Colon (tissue), 2 donors: ENCODE measurements around the gene RPL27A.

Experiments
- FAIRE-seq: peaks from 2 replicates; lab custom pipeline; 2012; peaks lifted over from hg19 to GRCh38; lab: Jason Lieb, UNC
- donor health status: control.
- donor health status: control.

RPL27A gene

DNA sequence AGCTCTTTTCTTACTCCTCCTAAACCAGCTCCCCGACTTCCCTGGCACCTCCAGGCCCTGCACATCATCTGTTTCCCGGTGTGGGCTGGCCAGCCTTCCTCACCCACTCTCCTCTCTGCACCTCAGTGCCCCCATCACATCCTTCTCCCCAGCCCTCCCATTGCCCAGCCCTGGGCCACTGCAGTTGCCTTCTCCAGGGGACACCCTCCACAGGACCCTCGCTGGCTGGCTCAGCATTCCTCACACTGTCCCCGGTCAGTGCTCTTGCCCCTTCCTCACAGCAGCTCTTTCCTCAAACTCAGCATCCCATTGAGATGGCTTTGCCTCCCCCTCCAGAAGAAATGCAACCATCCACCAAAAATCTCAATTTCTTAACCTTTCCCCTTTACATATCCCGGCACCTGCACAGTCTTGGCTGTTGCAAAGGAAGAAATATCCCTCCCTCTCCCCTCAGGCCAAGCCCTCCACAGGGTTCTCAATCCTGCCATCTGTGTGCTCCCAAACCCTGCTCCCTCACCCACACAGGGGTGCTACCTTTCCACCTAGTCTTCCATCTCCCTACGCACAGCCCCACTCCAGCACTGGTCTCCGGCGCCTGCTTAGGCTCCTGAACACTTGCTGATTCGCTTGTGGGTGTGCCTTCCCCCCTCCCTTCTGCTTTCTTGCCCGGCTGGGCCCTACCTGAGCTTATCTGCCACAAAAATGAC, 19.5 kb downstream of the RPL27A start:
- no peak for FAIRE-seq

DNA sequence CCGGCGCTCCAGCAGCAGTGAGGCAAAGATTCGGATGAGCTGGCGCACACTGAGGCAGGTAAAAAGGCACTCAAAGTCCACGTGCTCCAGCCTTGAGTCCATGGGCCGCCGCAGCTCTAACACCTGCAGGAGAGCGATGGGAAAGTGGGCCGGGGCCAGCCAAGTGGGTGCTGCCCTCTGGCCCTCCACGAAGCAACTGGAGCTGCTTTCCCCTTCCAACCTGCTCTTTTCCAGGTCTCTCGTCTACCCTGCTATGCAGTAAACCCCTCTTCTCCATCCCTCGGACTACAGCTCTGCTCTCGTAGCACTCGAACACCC, 20.0 kb downstream of the RPL27A start:
- no peak for FAIRE-seq

DNA sequence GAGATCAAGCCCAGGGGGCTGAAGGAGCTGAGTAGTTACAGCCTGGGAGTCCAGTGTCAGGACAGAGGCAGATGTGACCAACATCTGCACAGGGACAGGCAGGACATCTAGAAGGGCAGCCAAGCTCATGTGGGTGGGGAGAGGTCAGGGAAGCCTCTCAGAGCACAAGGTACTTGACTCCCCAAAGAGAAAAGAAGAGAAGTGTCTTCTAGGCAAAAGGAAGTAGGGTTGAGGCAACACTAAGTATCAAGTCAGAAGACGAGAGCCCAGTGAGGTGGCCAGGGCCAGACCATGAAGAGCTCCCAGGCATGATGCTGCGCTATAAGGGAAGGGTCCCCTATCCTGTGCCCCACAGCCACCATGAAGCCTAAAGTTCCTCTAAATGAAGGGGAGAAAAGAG, 21.5 kb downstream of the RPL27A start:
- no peak for FAIRE-seq

DNA sequence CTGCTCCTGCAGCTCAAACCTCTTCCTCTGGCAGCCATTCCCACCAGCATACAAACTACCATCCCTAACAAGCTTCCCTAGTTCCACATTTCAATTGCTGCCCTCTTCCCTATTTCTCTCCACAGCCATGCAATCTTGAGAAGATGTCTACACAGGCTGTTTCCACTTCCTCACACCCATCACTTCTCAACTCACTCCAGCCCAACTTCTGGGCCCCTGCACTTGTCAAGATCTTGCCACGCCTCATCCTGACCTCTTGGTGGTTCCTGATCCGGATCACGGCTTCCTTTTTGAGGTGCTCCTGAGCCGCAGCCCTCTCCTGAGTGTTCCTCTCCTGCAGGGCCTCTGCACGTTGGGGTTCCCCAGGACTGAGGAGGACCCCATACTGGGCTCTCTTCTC, 22.6 kb downstream of the RPL27A start:
- no peak for FAIRE-seq

DNA sequence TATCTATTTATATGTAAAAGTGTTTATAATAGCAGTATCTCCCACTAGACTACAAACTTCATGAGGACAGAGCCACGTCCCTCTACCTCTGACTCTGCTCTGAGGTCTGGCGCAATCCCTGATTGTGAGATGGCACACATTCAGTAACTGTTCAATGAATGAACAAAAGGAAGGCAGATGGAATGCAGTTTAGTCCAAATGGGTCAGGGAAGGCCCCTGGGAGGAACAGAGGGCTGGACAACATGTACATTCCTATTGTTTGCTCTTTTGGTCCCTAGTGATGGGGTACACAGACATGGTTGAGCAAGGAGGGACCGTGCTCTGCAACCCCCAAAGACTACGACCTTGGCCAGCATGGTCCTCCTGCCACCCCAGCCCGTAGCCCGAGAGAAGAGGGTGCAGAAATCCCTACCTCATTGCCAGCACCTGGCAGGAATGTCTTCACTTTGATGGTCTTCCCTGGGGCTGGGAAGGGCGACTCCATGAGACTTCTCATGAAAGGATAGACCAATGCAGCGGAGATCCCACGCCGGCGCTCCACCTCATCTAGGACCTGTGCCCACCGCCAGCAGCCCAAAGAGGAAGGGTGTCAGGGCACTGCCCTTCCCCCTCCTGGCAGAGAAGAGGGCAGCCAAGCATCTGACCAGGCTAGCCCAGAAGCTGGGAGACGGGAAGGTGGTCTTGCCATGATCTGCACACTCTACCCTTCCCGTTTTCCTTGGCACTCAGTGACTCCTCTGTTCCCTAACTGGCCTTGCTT, 24.3 kb downstream of the RPL27A start:
- no peak for FAIRE-seq

DNA sequence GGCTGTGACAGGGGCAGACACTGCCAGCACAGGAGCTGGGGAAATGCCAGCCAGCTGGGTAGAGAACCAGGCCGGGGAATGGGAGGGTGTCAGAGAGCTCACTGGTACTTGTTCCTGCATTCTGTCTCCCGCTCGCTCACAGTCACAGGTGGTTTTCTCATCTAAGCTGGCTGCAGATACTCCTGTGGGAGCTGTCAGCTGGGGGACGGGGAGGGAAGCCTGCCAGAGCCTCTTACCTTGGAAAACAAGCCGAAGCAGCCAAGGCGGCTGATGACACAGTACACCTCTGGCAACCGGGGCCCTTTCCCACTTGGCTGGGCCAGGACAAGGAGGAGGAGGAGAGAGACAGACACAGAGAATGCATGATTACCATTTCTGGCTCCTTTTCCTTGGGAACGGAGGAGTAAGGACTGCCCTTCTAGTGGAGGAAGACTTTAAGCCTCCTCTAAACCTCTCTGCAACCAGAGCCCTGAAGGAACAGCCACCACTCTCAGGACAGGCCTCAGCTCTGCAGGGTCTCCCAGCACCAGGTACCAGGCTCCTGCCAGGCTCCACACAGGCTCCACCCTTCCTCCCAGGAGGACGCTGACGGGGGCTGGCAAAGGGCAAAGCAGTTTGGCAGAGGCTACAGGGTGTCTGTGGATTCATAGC, 25.1 kb downstream of the RPL27A start:
- no peak for FAIRE-seq

DNA sequence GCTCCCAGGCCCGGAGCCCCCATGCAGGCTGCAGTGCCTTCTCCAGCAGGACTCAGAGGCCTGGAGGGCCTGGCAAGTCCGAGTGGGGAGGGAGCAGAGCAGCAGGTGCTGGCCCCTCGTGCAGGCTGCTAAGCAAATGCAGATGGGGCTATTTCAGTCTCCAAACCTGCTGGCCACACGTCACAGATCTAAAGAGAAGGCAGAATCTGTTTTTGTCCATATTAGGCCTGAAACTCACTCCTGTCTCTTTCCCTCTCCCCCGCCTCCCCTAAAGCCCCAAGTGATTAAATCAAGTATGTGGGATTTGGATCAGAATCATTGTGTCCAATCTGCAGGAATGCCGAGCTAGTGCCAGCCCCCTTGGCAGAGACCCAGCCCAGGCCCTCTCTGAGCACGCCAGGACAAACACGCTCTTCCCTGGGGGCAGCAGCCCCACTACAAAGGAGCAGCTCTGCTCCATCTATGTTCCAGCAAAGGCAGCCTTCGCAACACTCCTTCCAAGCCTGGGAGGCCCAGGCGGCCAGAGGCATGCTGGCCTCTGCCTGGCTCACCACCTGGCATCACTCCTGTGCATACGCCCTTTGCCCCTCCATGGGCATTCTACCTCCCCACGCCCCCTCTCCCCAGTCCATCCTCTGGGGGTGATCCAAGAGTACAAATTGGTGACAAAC, 26.5 kb downstream of the RPL27A start:
- no peak for FAIRE-seq

DNA sequence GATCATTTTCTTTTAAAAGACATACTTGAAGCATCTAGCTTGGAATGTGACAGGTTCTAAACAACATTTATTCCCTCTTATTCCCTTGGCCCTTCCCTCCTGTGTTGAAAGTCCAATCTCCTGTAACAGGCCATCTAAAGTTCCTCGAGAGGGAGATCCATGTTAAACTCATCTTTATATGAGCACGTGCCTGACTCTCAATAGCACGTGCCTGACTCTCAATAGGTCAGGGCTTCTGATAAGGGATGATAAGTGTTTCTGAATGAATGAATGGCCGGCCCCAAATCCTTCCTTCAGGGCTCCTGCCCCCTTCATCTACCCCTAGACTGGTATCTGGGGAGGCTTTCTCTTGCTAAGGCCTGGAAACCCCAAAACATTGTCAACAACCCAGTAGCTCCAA, 27.2 kb downstream of the RPL27A start:
- FAIRE-seq = no peak

DNA sequence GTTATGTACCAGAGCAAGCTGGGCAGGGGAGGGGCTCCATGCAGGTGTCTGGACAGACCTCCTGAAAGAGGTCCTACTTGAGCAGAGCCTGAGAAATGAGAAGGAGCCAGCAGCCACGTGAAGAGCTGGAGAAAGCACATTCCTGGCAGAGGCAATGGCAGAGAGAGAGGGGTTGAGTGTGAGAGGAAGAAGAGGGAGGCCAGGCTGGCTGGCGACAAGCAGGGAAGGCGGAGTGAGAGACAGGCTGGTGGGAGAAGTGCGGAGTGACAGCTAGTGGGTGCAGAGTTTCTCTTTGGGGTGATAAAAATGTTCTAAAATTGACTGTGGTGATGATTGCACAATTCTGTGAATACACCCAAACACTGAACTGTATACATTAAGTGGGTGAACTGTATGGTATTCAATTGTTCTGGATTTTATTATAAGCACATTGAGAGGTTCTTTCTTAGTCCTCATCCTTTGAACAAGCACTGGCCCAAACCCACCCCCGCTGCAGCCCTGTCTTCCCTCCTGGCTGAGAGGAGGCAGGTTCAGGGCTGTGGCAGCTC, 29.4 kb downstream of the RPL27A start:
- FAIRE-seq = no peak

DNA sequence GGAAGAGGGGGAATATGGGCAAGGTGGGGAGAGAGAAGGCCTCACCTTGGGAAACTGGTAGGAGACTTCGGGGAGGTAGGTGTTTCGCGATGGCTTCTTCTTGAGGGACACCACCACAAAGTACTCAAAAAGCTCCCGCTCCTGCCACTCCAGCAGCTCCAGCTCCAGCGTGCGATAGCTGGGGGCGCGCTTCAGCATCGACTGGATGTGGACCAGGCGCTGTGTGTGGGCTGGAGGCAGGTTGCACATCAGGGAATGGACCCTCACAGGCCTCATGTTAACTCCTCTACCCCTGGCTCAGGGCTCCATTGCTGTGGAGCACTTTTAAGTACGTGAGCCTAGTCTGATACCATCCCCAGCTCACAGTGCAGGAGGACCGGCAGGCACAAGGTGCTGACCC, 29.9 kb downstream of the RPL27A start:
- FAIRE-seq = no peak

DNA sequence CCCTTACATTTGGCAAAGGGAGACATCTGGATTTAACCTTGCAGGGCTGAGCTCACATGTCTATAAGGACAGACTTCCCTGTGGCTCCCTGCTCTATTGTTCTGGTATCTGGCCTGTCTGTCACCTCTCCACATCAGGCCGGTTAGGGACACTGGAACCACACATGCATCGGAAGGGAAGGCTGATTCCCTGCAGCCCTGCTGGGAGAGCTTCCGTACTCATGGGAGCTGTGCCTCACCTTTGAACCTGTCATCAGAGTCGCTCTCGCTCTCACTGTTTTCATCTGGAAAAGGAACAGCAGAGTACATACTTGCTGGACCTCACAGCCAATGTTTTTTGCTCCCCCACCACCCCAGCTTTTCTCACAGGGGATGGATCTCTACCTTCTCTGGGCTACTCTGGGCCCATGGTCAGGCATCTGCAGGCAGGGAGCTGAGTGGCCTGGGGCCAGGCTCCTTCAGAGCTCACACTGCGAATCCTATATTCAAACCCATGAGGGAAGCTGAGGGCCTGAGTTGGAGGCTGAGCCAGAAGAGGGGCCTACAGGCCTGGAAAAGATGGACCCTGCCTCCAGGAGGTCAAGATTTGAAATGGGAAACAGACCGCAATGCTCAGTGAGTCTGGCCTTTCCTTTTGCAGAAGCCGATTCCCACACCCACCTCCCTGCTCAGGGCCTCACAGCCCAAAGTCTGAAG, 31.3 kb downstream of the RPL27A start:
- FAIRE-seq = no peak

DNA sequence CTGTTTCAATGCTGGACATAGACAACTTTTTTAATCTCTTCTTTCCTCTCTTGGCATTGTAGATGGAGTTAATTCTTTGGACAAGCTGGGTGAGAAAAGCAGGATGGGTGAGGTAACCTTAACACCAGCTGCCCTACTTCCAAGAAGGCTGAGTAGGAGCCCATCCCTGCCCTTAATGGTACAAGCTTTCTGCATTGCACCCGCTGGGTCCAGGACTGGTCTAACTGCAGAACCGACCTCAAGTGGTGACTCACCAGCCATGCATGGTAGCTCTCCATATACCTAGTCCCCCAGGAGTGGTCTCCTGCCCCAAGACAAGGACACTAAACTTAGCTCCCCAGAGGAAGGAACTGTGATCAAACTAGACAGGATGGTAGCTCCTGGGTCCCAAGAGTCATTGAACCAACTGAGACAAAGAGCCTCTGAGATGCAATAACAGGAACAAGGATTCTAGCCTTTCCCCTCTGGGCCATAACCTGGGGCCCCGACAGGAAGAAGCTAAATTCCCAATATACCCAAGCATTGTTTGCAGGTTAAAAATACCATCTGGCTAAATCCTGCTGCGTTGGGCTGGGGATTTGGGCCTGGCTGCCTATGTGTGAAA, 32.1 kb downstream of the RPL27A start:
- FAIRE-seq = no peak

DNA sequence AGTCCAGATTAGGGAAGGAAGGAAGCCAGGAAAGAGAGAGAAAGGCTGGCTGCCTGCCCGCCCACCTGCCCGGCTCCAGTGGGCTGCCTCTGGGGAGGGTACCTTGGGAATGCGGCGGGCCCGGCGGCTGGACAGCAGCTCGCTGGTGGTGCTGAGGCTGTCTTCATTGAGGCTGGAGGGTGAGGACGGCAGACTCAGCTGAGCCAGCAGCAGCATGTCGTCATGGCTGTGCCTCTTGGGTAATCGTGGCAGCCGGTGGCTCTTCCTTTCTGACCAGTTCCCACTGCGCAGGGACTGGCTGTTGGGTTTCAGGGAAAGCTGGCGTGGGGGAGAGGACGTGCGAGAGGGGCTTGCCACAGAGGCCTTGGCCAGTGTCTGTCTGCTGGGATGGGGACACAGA, 32.9 kb downstream of the RPL27A start:
- no peak for FAIRE-seq

DNA sequence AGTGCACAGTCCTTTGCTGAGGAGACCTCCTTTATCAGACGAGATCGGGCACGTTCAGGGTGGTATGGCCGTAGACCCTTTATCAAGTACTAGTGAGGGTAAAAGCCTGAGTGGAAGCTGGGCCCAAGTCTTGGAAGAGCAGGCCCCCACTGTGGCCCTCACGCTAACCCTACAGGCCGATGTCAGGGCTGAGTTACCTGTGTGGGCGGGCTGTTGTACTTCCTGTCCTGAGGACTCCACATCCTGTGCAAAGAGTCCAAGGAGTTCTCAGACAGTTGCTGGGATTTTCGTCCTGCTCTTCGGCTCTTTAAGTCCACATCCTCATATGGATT, 34.9 kb downstream of the RPL27A start:
- no peak for FAIRE-seq

DNA sequence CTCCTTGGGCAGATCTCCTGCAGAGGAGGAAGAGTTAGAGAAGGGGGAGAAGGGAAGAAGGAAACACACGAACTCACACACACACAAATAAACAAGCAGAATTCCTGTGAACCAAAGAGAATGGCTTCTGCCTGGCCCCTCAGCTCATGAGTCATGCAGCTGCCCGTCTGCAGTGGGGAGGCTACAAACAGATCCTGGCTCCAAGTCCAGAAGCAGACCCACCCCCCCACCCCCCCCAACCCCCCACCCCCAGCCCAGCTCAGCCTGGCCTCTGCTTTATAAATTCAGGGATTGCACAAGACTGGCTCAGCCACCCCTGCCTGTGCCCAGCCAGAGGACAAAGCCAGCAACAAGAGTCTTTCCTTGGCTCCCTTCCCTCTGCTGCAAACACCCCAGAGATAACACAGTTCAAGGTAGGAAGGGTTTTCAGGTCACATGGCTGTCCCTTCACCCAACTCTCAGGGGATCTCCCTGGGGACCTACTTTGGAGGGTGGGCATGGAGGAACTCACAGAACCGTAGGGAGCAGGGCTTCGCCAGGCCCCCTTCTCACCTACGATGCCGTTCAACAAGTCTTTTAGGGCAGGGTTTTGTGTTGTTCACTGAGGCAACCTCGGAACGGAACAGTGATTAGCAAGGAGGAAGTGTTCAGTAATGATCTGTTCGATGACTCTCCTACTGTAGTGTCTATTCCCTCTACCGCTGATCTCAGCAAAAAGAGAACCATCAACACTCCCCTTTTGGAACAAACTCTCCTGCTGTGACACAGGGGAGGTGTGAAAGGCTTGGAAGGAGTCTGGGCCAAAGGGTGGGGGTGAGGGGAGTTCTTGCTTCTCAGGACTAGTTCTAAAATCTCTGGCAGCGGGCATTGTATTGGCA, 35.5 kb downstream of the RPL27A start:
- FAIRE-seq = no peak

DNA sequence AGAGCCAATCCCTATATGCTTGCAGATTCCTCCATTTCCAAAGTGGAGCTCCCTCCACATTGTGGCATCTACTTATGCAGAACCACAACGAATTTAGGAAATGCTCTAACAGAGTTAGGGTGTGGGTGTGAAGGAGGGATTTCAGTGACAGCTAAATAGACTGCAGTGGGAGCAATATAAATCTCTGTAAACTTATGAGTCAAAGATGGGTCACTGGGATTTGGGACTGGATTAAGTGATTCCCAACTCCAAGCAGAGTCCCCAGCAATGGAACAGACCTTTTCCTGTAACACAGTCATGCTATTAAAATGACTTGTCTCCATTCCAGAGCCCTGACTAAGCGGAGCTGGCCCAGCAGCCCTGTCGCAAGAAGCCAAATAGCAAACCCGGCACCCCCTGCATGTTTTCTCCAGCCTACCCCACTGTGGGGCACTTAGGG, 36.6 kb downstream of the RPL27A start:
- FAIRE-seq = no peak

DNA sequence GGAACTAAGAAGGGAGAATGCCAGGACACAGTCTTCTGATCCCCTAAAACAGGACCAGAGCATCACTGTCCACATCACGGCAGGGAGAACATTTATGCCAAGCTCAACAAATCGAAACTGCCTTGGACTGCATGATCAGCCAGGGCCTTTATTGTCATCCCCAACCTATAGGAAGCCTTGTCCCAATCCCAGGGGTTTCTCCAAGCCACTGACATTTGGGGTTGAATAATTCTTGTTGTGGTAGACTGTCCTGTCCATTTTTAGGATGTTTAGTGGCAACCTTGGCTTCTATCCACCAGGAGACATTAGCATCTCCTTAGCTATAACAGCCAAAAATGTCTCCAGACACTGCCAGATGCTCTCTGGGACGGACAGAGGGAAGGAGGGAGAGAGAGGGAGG, 37.1 kb downstream of the RPL27A start:
- FAIRE-seq = no peak

DNA sequence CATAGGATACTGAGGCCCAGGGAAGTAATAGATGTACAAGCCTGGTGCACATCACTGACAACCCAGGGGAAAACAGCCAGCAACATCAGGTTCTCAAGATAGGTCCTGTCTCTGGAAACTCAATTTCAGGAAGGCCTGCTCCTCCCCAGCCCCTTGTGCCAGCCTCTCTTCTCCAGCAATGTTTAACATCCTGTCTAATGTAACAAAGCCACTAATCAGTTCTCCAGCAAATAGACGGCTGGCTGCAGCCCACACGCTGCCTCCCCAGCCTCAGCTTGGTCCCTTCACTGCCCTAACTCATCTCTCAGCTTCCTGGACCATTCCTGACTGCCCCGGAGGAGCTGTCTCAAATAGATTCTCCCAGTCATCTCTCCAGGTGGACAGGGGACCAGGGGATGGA, 37.8 kb downstream of the RPL27A start:
- FAIRE-seq = no peak

DNA sequence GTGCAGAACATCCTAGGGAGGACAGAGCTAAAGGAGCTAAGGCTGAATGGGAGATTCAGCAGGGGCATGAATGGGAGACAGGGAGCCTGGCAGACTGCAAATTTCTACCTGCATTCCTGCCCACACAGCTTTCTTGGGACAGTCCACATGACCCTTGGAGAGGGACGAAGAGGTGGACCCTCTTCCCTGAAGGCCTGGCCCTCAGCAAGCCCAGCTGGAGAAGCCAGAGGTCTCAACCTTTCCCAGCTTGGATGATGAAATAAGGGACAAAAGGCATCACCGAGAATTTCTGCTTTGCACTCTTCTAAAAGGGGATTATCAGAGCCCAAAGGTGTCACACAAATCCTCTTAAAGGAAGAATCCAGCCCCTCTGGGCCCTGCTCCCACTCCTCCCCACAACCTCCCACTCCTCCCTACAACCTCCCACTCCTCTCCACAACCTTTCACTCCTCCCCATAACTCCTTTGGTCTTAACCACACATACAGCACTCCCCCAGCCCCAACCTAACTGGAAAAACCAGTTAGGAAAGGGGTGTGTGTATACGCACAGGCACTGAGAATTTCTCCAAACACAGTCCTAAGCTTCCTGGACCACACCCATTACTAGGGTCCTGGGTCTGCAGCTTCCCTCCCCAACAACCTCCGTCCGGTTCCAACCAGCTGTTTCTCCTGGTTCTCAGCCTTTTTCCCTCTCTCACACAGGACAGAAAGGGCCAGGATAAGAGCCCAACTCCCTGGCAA, 38.4 kb downstream of the RPL27A start:
- no peak for FAIRE-seq
